HG03457 (cell line): ENCODE results near the gene WDR82.

ENCODE experiments used
- ATAC-seq: cut with Tn5 transposase; IDR thresholded peaks from one replicate; pipeline ENCODE4 v1.9.1; 2021; ENCODE audit warnings: moderate number of reproducible peaks; ENCODE audit not compliant: unreplicated experiment

The WDR82 gene, protein sequence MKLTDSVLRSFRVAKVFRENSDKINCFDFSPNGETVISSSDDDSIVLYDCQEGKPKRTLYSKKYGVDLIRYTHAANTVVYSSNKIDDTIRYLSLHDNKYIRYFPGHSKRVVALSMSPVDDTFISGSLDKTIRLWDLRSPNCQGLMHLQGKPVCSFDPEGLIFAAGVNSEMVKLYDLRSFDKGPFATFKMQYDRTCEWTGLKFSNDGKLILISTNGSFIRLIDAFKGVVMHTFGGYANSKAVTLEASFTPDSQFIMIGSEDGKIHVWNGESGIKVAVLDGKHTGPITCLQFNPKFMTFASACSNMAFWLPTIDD

DNA sequence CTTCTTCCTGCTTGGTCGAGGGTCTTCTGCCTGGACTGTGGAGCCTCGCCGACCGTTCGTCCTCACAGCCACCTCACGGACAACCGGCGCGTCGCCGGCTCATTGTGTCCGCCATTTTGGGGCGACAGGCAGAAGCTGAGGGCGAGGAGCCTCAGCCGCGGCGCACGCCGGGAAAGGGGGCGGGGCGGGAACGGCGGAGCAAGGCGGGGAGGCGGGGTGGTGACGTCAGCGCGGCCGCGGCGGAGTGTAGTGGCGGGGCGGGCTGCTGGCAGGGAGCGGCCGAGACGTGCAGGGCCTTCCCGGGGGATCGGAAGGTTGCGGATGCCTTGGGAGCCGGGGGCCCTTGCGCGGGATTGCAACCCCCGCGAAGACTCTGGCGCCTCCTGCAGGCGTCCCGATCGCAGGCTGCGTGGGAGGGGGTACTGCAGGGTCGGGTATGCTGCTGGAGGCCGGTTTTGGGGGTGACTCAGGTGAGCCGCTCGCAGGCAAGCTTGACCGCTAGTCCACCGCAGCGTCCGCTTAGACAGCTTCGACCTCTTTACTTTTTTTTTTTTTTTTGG lies at the start of gene WDR82:
WDR82 (minus strand) TSS at position 140 of the 560 bp plus-strand sequence. CDS start 288 bp downstream, outside the sequence.
- ATAC-seq: peak; percentile 61

DNA sequence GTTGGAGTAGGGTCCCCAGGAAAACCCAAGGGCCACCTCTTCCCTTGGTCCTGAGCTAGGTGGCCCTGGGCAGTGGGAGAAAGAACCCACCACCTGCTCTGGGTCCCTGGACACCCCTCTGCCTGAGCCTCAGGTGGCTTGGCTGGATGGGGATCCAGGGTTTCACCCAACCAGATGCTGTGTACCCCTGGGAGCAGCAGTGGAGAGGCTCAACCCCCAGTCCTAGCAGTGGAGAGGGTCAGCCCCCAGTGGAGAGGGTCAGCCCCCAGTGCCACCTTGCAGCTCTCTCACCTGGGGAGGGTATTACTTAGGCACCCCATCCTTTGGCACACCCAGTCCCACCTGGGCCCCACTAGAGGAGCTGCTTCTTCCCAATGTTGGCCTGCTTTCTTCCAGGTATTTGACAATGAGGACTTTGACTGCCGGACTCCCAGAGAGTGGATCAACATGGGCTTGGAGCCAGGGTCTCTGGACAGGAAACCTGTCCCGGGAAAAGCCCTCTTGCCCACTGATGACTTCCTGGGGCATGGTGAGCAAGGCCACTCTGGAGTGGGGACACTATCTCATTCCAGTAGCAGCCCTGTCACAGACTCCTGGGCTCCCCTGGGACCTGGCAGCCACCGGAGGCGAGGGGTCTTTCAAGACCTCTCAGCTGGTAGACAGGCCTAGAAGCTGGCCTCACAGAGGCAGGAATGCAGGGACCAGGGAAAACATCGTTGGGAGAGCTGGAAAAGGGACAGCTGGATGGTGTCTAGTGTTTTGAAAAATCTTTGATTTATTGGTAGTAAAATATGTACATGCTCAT lies 49.2 kb upstream of the WDR82 start:
- ATAC-seq: no peak

DNA sequence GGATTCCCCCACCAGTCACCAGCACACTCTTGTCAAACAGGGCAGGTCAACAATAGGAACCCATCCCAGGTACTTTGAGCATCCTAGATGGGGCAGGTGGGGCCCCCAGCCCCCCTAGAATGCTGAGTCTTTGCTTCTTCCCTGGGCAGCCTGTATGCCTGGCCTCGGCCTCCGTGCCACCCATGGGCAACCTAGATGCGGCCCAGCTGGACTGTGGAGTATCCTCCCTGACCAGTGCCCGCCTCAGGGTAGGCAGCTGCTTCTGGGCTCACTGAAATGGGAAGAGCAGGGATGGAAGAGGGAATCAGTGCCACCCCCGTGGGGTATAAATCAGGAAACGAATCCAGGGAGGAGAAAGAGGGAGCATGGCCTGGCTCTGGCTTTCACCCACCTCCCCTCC lies 48.5 kb upstream of the WDR82 start:
- ATAC-seq: no peak

DNA sequence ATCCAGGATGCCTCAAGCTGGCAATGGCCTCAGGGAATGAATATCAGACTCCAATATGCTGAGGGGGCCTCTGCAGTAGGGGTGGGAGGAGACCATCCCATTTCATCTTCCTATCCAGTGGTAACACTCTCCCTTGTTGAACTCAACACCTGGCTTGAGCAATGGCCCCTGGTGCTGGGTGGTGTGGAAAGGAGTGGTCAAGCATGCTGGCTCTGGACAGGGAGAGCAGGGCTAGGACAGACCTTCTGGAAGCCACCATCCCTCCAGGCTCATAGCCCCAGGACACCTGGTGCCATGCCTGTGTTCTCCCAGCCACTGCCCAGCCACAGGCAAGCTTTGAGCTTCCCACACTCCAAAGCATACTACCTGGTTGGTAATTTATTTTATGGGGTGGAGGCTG lies 47.2 kb upstream of the WDR82 start:
- ATAC-seq: no peak

DNA sequence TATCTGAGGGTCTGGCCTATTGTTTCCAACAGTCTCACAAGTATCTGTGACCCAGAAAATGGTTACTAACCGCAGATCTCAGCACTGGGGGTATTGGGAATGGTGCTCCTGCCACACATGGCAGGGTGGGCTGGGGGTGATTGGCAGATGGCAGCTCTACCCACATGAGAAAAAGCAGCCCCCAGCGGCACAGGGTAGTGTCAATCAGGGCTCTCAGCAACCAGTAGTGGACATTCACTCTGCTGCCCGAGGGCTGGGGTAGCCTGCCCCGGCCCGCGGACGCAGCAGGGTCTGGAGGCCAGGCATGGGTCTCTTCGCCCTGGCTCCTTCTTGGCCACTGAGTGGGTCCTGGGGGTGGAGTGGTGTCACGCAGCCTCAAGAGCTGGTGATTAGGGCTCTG lies 46.2 kb upstream of the WDR82 start:
- no peak for ATAC-seq

DNA sequence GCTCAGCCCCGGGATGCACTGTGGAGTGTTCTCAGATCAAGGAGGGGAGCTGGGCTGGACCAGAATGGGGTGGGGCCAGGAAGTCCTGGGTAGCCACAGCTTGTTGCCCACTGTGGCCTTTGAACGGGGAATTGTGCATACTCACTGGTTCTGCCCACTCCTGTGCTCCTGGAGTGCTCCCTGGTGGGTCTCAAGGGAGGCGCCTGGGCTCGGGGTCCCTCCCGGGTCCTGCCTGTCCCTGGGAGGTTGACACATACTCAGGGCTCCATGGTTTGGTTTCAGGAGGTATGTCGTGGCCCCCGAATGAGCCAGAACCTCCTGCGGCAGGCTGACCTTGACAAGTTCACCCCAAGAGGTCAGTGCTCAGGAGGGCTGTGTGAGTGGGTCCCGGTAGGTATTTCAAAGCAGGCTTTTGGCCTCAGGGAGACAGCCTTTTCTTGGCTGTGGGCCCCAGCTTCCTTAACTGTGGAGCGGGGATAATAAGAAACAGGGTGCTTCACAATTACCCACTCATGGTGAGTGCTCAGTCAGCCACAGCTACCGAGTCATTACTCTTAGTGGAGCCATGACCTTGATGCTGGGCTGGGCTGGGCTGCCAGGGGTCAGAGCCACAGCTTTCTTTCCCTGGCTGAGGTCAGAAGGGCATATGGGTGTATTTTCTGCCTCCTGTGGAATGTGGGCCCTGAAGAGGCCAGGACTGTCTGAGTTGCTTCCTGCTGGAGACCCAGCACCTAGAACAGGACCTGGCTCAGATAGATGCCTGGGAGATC lies 45.3 kb upstream of the WDR82 start:
- ATAC-seq: no peak

DNA sequence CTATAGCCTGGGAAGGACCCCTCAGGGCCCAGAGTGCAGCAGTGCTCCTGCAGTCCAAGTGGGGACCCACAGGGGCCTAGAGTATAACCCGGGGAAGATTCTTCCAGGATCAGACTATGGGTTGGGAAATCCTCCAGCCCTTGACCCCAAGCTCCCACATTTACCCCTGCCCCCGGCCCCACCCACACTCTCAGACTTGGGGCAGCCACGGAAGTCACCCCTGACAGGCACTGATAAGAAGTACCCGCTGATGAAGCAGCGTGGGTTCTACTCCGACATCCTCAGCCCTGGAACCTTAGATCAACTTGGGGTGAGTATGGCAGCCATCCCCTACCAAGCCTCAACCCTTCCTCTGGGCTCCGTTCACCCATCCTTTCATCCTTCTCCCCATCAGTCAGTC lies 44.0 kb upstream of the WDR82 start:
- no peak for ATAC-seq

DNA sequence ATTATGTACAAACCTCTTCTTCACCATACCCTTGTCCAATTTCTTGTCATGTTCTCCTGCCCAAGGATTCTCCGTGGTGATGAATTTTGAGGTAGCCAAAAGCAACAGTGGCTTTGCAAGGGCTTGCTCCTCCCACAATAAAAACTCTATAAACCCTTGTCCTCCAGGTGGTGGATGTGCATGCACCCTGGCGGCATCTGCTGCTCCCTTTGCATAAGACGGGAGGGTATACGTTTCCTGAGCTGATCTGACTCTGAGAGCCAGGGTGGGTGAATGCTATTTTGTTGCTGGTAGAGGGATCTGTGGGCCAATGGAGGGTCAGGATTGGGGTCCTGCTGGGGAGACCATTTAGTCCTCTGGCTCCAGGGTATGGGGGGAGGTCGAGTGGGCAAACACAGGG lies 43.0 kb upstream of the WDR82 start:
- no peak for ATAC-seq

DNA sequence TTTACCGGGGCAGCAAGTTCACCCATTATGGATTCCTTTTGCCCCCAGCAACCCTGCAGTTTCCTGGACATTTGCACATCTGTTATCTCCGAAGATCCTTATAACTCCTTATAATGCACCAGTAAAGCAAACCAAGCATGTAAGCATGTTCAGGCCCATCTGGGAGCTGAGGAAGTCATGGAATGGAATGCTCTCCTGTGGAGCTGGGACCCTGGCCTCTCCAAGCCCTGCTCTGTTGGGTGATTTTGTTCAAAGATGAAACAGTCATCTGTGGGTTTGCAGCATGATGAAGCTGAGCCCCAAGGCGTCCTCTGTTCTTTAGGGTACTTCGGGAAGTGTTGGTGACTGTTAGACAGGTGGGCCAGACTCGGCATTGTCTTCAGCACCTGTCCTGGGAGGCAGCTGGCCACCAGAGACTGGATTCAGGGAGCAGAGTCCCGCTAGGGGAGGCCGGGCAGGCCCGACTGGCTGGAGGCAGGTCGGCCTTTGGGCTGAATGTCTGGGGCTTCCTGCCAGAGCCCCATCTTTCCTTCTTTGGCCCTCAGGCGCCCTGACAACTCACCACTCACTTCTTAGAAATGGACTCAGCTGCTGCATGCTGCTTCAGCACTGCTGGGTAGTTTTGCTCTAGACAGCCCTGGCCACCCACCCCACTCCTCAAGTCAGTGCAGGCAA lies 41.6 kb upstream of the WDR82 start:
- no peak for ATAC-seq

DNA sequence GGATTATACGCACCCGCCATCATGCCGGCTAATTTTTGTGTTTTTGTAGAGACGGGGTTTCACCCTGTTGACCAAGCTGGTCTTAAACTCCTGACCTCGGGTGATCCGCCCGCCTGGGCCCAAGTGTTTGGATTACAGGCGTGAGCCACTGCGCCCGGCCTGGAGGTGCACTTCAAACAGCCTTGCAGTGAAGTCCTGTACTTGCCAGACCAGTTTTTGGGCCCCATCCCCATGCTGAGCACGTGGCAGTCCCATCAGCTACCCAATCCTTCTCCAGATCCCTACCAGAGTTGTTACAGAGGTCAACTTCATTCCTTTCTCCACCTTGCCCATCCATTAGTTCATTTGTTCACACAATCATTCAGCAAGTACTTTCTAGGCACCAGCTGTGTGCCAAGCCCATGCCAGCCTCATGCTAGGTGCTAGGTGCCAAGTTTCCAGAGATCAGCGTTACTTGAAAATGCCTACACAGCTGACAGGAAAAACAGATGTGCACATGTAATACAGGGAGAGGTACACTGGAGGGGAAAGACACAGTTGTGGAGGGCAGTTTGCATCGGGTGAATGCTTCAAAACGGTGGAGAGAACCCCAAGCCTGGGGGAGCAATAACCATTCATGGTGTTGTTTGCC lies 39.9 kb upstream of the WDR82 start:
- no peak for ATAC-seq

DNA sequence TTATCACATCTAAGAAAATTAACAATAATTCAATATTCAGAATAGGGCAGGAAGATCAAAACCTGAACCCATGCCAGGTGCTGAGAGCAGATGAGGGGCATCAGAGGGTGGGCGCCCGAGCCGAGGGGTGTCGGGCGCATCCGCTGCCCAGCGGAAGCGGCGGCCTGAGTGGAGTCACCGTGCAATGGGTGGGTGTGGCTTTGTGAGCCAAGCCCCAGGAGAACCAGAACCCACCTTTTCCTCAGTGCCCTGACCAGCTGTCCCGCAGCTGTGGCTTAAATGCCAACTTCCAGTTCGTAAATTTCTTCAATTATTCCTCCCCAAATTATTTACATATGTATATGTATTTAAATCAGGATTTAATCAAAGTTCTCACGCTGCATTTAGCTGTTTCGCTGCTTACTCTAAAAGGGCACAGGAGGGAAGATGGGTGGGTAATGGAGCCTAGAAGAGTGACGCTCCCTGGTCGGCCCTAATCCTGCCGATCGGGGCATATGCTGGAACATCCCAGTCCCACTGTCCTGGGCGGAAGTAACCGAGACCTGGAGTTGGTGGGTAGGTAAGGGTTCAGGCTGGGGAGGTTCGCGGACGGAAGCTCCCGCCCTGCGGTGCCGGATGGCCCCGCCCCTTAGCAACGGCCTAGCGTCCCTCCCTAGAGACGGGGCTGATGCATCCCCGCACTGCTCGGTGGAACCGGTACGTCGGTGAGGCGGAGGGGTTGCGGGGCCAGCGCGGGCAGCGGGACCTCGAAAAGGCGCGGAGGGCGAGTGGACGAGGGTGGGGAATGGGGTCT lies 39.0 kb upstream of the WDR82 start:
- ATAC-seq: no peak

DNA sequence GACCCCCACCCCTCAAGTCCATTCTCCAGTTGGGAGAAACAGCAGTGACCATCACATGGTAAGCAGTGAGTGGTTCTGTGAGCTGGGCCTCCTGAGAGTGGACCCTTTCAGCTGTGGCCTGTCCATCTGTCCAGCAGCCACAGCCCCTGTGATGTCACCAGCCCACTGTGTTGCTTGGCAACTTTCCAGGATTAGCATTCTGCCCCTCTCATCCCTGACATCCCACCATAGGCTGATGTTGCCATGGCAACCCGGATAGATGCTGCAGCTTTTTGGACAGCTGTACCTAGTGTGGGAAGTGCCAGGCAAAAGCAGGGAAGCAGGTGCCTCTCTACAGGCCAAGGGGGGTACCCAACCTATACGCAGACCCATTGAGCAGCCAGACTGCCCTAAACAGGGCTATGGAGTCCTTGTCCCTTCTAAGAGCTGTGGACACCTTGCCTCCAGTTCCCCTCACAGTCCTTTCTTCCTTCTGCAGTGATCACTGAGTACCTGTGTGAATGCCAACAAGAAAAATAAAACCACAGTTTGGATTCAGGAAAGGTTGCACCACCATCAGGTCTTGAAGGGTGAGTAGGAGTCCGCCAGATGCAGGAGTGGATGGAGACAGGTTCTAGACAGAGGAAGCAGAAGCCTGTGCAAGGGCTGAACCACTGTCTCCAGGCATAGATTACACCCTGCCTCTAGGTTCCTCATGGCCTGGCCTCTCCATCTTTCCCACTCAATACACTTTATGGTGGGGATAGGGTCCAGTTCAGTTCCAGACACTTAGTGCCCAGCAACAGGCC lies 37.7 kb upstream of the WDR82 start, which contains the start of gene DNAH1:
DNAH1 (plus strand) TSS at position 343 of the 788 bp plus-strand sequence. CDS start 6,124 bp downstream, outside the sequence.
- no peak for ATAC-seq

DNA sequence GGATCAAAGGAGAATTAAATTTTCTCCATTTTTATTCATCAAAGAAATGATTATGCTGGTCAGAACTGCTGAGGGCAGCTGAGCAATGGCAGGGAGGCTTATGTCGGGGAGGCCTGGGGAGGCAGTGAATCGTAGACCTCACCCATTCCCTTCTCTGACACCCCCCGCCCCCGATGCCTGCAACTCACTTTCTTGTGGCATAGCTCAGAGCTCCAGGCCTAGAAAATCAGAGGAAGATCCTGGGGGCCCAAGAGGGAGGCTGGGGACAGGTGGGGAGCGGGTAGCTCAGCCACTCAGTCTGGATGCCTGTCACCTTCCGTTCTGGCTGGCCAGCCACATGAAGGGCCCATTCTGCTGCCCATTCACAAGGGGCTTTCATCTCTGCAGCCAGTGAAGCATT lies 36.6 kb upstream of the WDR82 start:
- ATAC-seq: no peak

DNA sequence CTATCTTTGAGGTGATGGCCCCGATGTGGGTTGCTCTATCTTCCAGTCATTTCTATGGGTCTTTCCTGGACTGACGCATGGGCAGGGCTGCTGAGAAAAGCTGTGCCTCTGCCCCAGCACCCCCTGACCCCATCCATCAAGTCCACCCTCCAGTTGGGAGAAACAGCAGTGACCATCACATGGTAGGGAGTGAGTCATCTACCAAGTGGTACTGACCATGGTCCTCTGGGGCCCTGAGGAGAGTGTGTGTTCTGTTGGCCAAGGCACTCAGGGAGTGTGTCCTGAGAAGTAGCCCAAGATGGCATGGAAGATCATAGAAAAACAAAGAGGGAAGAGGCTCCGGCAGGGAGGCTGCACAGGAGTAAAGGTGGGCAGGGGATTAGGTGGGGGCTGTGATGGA lies 36.0 kb upstream of the WDR82 start:
- ATAC-seq: no peak

DNA sequence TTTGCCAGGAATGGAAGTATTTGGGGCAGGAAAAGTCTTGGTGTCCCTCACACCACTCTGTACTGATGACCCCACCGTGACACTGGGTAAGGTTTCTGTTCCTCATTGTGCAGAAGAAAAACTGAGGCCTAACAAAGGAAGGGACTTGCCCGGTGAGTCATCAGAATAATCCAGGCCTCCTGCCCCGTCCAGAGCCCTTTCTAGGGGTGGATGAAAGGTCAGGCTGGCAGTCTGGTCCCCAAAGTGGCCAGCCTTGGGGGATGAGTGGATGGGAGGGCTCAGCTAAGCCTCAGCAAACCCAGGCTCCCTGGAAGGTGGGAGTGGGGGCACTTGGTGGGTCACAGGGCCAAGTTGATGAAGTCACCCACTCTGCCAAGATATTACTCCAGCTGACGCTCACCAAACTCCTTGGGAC lies 35.3 kb upstream of the WDR82 start:
- ATAC-seq: peak; percentile 81

DNA sequence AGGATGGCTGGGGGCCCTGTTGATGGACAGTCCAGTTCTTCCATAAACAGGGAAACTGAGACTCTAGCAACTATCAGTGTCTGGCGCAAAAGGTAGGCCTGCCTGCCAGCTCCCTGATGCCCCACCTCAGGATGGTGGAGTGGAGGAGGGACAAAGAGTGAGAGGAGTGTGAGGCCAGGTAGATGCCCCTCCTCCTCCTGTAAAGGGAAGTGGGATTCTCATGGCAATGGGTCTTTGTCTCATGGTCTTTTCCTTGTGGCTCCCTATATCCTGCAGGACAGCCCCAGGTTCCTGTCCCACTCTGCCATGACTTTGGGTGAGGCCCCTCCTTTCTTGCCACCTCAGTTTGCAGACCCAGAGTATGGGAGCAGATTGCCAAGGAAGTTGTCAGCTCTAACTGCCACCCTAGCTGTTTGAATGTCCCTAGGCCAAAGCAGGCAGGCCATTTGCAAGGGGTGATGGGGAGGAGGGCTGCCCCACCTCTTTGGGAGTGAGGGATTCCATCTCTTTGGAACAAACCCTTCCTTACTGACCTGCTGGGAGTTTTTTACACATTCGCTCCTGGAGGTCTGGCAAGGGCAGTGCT lies 34.8 kb upstream of the WDR82 start:
- no peak for ATAC-seq

DNA sequence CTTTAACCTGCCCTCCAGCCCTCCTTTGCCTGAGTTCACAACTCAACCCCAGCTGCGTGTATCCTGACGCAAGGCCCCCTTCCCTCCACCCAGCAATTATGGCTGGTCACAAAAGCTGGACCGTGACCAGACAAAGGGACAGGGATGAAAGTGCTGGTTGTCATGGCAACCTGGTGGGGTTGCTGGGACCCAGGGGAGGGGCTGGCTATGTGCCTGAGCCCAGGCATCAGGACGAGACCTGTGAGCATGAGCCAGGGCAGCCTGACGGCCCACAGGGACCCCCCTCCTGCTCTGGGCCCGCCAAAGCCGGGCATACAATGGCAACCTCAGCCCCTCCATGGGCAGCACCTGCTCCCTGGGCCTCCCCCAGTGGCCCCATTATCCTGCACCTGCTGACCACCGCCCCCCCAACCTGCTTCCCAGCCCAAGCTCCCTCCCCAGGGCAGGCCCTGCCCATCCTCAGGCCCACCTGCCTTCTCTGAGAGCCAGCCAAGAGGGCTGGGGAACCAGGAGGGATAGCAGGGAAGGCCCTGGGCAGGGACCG lies 33.2 kb upstream of the WDR82 start:
- no peak for ATAC-seq
